Measurements from ENCODE around the gene EXPH5.

- TF ChIP-seq CTCF (IDR thresholded peaks at IDR 0.05; ENCODE audit: low read depth, low read length) (no peak), POLR2A (IDR thresholded peaks at IDR 0.05; ENCODE audit: extremely low read depth, insufficient read length) (no peak), MYC (IDR thresholded peaks at IDR 0.05; ENCODE audit: low read depth, low read length) (no peak)
These were observed 41.7 kb downstream of the EXPH5 start for GRCh38 chr11:108551651-108552462.
